GM21515 (cell line): ENCODE results near the gene PCDH15.

Experiments
- ATAC-seq: cut with Tn5 transposase; IDR thresholded peaks from one replicate; pipeline ENCODE4 v1.9.1; 2021; ENCODE audit not compliant: unreplicated experiment

The PCDH15 gene

GRCh38 chr10:54139819-54140428 is 661.1 kb downstream of the PCDH15 start:
- no peak for ATAC-seq

- no peak for ATAC-seq
Observed at GRCh38 chr10:54137396-54137795, 663.6 kb downstream of the PCDH15 start.

GRCh38 chr10:54133203-54133602 is 667.8 kb downstream of the PCDH15 start:
- ATAC-seq: no peak

- no peak for ATAC-seq
Observed at GRCh38 chr10:54131833-54132232, 669.2 kb downstream of the PCDH15 start.

- ATAC-seq: no peak
Observed at GRCh38 chr10:54130394-54130793, 670.6 kb downstream of the PCDH15 start.

- ATAC-seq: no peak
Observed at GRCh38 chr10:54125098-54125747, 675.8 kb downstream of the PCDH15 start.

- no peak for ATAC-seq
Observed at GRCh38 chr10:54124209-54124885, 676.7 kb downstream of the PCDH15 start.

- no peak for ATAC-seq
Observed at GRCh38 chr10:54120806-54121205, 680.2 kb downstream of the PCDH15 start.

- ATAC-seq: no peak
Observed at GRCh38 chr10:54108961-54109360, 692.1 kb downstream of the PCDH15 start.

- no peak for ATAC-seq
Observed at GRCh38 chr10:54096892-54097291, 704.1 kb downstream of the PCDH15 start.

- no peak for ATAC-seq
Observed at GRCh38 chr10:54094321-54094720, 706.7 kb downstream of the PCDH15 start.

- no peak for ATAC-seq
Observed at GRCh38 chr10:54091237-54091636, 709.8 kb downstream of the PCDH15 start.

- ATAC-seq: no peak
Observed at GRCh38 chr10:54081950-54082349, 719.1 kb downstream of the PCDH15 start.

GRCh38 chr10:54067361-54067760 is 733.7 kb downstream of the PCDH15 start:
- ATAC-seq: no peak

GRCh38 chr10:54066646-54067045 is 734.4 kb downstream of the PCDH15 start:
- no peak for ATAC-seq

GRCh38 chr10:54065106-54065505 is 735.9 kb downstream of the PCDH15 start:
- ATAC-seq: no peak

- no peak for ATAC-seq
Observed at GRCh38 chr10:54064215-54064614, 736.8 kb downstream of the PCDH15 start.

- no peak for ATAC-seq
Observed at GRCh38 chr10:54063514-54063913, 737.5 kb downstream of the PCDH15 start.

GRCh38 chr10:54060572-54060971 is 740.5 kb downstream of the PCDH15 start:
- no peak for ATAC-seq

GRCh38 chr10:54057357-54057756 is 743.7 kb downstream of the PCDH15 start:
- no peak for ATAC-seq

GRCh38 chr10:54026340-54026739 is 774.7 kb downstream of the PCDH15 start:
- ATAC-seq: no peak

- no peak for ATAC-seq
Observed at GRCh38 chr10:54011117-54011516, 789.9 kb downstream of the PCDH15 start.
